B cell (primary cell): ENCODE data around the gene SEL1L2. TPM values are rescaled to one million over a fixed set of nuclear protein-coding genes. Genes with fewer than 3 reads are reported as not detected.

Experiments used
- ATAC-seq: fragments of 200-7000 bp; cut with Tn5 transposase; one replicate; pipeline ENCODE4 v1.10.0; 2021; ENCODE audit warnings: low read depth, mild to moderate bottlenecking, moderate number of reproducible peaks, moderate library complexity
- CTCF ChIA-PET: fragments of 350-600 bp; sonication (Branson Sonifier 250); formaldehyde crosslinking; loops from one replicate; lab custom pipeline; 2021; ENCODE audit warnings: antibody characterized with exemption, inconsistent platforms; lab: Charles Lee
- POLR2A ChIA-PET: fragments of 350-600 bp; sonication (Branson Sonifier 250); formaldehyde crosslinking; loops from one replicate; lab custom pipeline; 2021; ENCODE audit warnings: antibody characterized with exemption; lab: Charles Lee
- DNase-seq: peaks from one replicate; pipeline ENCODE4 v3.0.0; 2013
- H2AFZ ChIP-seq: 2 replicates; pipeline ENCODE4 v1.6.1; 2012; ENCODE audit warnings: mild to moderate bottlenecking, low read depth, low read length; ENCODE audit not compliant: insufficient read depth, poor library complexity, severe bottlenecking
- H3K27ac ChIP-seq, 2 donors: 1 replicate in 1 of 2; 2 replicates in 1 of 2; pipeline ENCODE4 v1.5.1; 2012 to 2013; ENCODE audit warnings: low read length in 2 of 2, mild to moderate bottlenecking in 2 of 2, moderate library complexity in 1 of 2
- H3K27me3 ChIP-seq, 4 experiments: fragments of 200-600 bp in 1 of 4; sonication (generic) in 1 of 4; replicated peaks in 1 of 4; 1 replicate in 2 of 4; 2 replicates in 2 of 4; pipeline versions ENCODE4 v1.6.1 to v1.7.0; 2013 to 2016; ENCODE audit warnings: low read length in 3 of 4, mild to moderate bottlenecking in 2 of 4, mixed read lengths in 1 of 4, moderate library complexity in 1 of 4; ENCODE audit not compliant: insufficient read depth in 4 of 4, control insufficient read depth in 3 of 4; ENCODE audit errors: control extremely low read depth in 1 of 4
- H3K36me3 ChIP-seq, 2 experiments: replicated peaks in 1 of 2; 1 replicate in 1 of 2; 2 replicates in 1 of 2; pipeline versions ENCODE4 v1.6.1 to v1.7.1; 2013; ENCODE audit warnings: low read length in 1 of 2; ENCODE audit not compliant: insufficient read depth in 2 of 2, control insufficient read depth in 1 of 2; ENCODE audit errors: control extremely low read depth in 1 of 2, extremely low read depth in 1 of 2
- H3K4me1 ChIP-seq, 2 donors: fragments of 200-600 bp in 1 of 2; sonication (generic) in 1 of 2; 1 replicate in 1 of 2; 2 replicates in 1 of 2; pipeline versions ENCODE4 v1.5.1 to v1.6.1; 2013 to 2017; ENCODE audit warnings: low read length in 2 of 2; ENCODE audit not compliant: control insufficient read depth in 2 of 2, insufficient read depth in 2 of 2
- H3K4me2 ChIP-seq: replicated peaks from 2 replicates; pipeline ENCODE3; 2012; ENCODE audit warnings: mild to moderate bottlenecking, low read depth, low read length; ENCODE audit not compliant: poor library complexity, severe bottlenecking
- H3K4me3 ChIP-seq, 5 experiments: fragments of 200-600 bp in 1 of 5; sonication (generic) in 1 of 5; 1 replicate in 3 of 5; 2 replicates in 2 of 5; pipeline versions ENCODE4 v1.5.1 to v1.7.0; 2011 to 2016; ENCODE audit warnings: low read length in 4 of 5, mild to moderate bottlenecking in 4 of 5, low read depth in 2 of 5, control low read depth in 1 of 5, moderate library complexity in 1 of 5; ENCODE audit not compliant: insufficient read depth in 1 of 5; ENCODE audit errors: control extremely low read depth in 1 of 5, extremely low read depth in 1 of 5
- H3K79me2 ChIP-seq: fragments of 200-600 bp; sonication (generic); one replicate; pipeline ENCODE4 v1.6.0; 2016; ENCODE audit warnings: low read length; ENCODE audit not compliant: control insufficient read depth, insufficient read depth
- H3K9ac ChIP-seq: fragments of 200-600 bp; sonication (generic); 2 replicates; pipeline ENCODE4 v1.6.1; 2017; ENCODE audit warnings: mild to moderate bottlenecking, low read length, moderate library complexity
- H3K9me3 ChIP-seq, 3 donors: one replicate each; pipeline versions ENCODE4 v1.6.1 to v1.7.1; 2013; ENCODE audit warnings: low read length in 2 of 3; ENCODE audit not compliant: control insufficient read depth in 2 of 3, insufficient read depth in 1 of 3; ENCODE audit errors: control extremely low read depth in 1 of 3
- H4K20me1 ChIP-seq: 2 replicates; pipeline ENCODE4 v1.6.0; 2012; ENCODE audit warnings: mild to moderate bottlenecking, low read length; ENCODE audit not compliant: insufficient read depth, control insufficient read depth, poor library complexity, severe bottlenecking
- H3K27ac Mint-ChIP-seq: one replicate; pipeline ENCODE4 v1.8.0; 2021; ENCODE audit warnings: mixed read lengths
- H3K27me3 Mint-ChIP-seq: one replicate; pipeline ENCODE4 v1.8.0; 2021; ENCODE audit warnings: mixed read lengths
- H3K4me1 Mint-ChIP-seq: one replicate; pipeline ENCODE4 v1.8.0; 2021; ENCODE audit warnings: mixed read lengths
- H3K4me3 Mint-ChIP-seq: one replicate; pipeline ENCODE4 v1.8.0; 2021; ENCODE audit warnings: mixed read lengths
- H3K9me3 Mint-ChIP-seq: one replicate; pipeline ENCODE4 v1.8.0; 2022; ENCODE audit warnings: mixed read lengths; ENCODE audit not compliant: insufficient read depth
- CTCF ChIP-seq: fragments of 200-600 bp; IDR thresholded peaks from one replicate; pipeline ENCODE4 v1.8.0; 2022; ENCODE audit warnings: antibody characterized with exemption, mild to moderate bottlenecking
- EZH2 ChIP-seq: IDR thresholded peaks from 2 replicates; pipeline ENCODE4 v1.6.1; 2012; ENCODE audit warnings: borderline replicate concordance, low read depth, mild to moderate bottlenecking, moderate library complexity, low read length; ENCODE audit not compliant: insufficient read depth, poor library complexity, severe bottlenecking
- WGBS: methylation state at CpG from one replicate; pipeline ENCODE4 v1.1.5; 2013; ENCODE audit warnings: missing lambda C conversion rate; ENCODE audit not compliant: insufficient coverage; 5-methylcytosine and 5-hydroxymethylcytosine counted together
- intact Hi-C: fragments of 100-400 bp; cut with micrococcal nuclease; formaldehyde crosslinking; loops from one replicate; pipeline ENCODE4 v1.10.0; 2022
- polyA minus RNA-seq: library from RNA; depleted of rRNA, polyadenylated mRNA; stranded (reverse); fragments of >200 nt; gene quantifications from 2 replicates; pipeline ENCODE4 v1.2.3, GENCODE V29; 2012
- polyA plus RNA-seq: library from polyadenylated mRNA; depleted of rRNA; stranded (reverse); fragments of >200 nt; gene quantifications from 2 replicates; pipeline ENCODE4 v1.2.3, GENCODE V29; 2012
- total RNA-seq, 2 donors: library from RNA; stranded (reverse); fragments of 120-200 nt in 1 of 2; gene quantifications; 1 replicate in 1 of 2; 2 replicates in 1 of 2; pipeline versions ENCODE4 v1.2.3 to v1.2.4, GENCODE V29; 2013 to 2022

The SEL1L2 gene
- total RNA-seq (not detected in 2 replicates), polyA plus RNA-seq (not detected in 2 replicates), polyA minus RNA-seq (not detected in 2 replicates)
- not detected for total RNA-seq (2013)

GRCh38 chr20:13990465-13990864, at the start of gene SEL1L2:
SEL1L2 (minus strand) TSS chr20:13990614; CDS start chr20:13990534, 80 bp downstream.
- Histone ChIP-seq H3K9me3 (peaks cover 2 to 18% (median 9%) of the 10 kb centered on the region in 3 donors), H3K9ac (no peak within 1 kb of the TSS), H3K4me3 (no peak within 1 kb of the TSS), H3K4me1 (no peaks in the 10 kb centered on the region), H4K20me1 (no peaks in the 10 kb centered on the region), H3K4me2 (no peak within 1 kb of the TSS), H2AFZ (no peak within 1 kb of the TSS), H3K27ac (no peak within 1 kb of the TSS), H3K36me3 (no peaks in the 10 kb centered on the region), H3K27me3 (peaks cover 0 to 5% (median 0%) of the 10 kb centered on the region in 4 experiments), H3K79me2 (no peaks in the 10 kb centered on the region)
- POLR2A ChIA-PET: no interaction called here
- DNase-seq (no peak), ATAC-seq (no peak)
- Mint-ChIP-seq H3K27me3 (no peaks in the 10 kb centered on the region), H3K4me3 (no peak within 1 kb of the TSS), H3K4me1 (no peaks in the 10 kb centered on the region), H3K9me3 (peaks cover 8% of the 10 kb centered on the region), H3K27ac (no peak within 1 kb of the TSS)
- 9% methylated on average over 1 of the region's 5 CpGs for WGBS
- TF ChIP-seq EZH2 (no peak), CTCF (no peak)
- CTCF ChIA-PET: no interaction called here
- intact Hi-C loops: no loop called here

- no peaks in the 10 kb centered on the region for H3K79me2 ChIP-seq
- Mint-ChIP-seq H3K27me3 (no peaks in the 10 kb centered on the region), H3K9me3 (no peaks in the 10 kb centered on the region), H3K4me3 (no peak overlapping the region), H3K27ac (no peak overlapping the region), H3K4me1 (no peaks in the 10 kb centered on the region)
- H2AFZ ChIP-seq: no peak overlapping the region
- POLR2A ChIA-PET: no interaction called here
- CTCF ChIA-PET: no interaction called here
- TF ChIP-seq CTCF: no peak
- no peak for TF ChIP-seq EZH2
- H3K9ac ChIP-seq: no peak overlapping the region
- H3K9me3 ChIP-seq: no peaks in the 10 kb centered on the region
- DNase-seq: no peak
- intact Hi-C loops: no loop called here
- H3K4me1 ChIP-seq: no peaks in the 10 kb centered on the region
- H3K4me2 ChIP-seq: no peak overlapping the region
- H3K27me3 ChIP-seq: no peaks in the 10 kb centered on the region
- no peaks in the 10 kb centered on the region for H3K36me3 ChIP-seq
- no peak overlapping the region for H3K27ac ChIP-seq
- H3K4me3 ChIP-seq: no peak overlapping the region
- ATAC-seq: no peak
- no peaks in the 10 kb centered on the region for H4K20me1 ChIP-seq
- WGBS: 100% methylated on average over 4 of the region's 7 CpGs
Observed at GRCh38 chr20:14036567-14036966, 46.2 kb upstream of the SEL1L2 start.
